Right lobe of liver (tissue), 6 donors: ENCODE data around the gene DIDO1. TPM values are rescaled to one million over a fixed set of nuclear protein-coding genes. Genes with fewer than 3 reads are reported as not detected.
A peak's percentile ranks its signal among the peaks of the same experiment; 100 is the strongest.

ENCODE experiments used
- ATAC-seq, 4 donors: fragments of 200-7000 bp; cut with Tn5 transposase; one replicate each; pipeline ENCODE4 v1.9.1; 2020; ENCODE audit warnings: mild to moderate bottlenecking in 4 of 4, moderate library complexity in 4 of 4
- DNase-seq, 3 donors: peaks; one replicate each; pipeline ENCODE4 v3.0.0-alpha.2; 2020
- H3K27ac ChIP-seq, 3 donors: fragments of 200-600 bp; one replicate each; pipeline ENCODE4 v1.8.0; 2022
- H3K27me3 ChIP-seq, 2 donors: fragments of 200-600 bp; one replicate each; pipeline ENCODE4 v1.8.0; 2022
- H3K36me3 ChIP-seq, 4 donors: fragments of 200-600 bp; sonication (generic) in 1 of 4; one replicate each; pipeline versions ENCODE4 v1.5.1 to v1.8.0; 2017 to 2022; ENCODE audit warnings: control low read depth in 1 of 4
- H3K4me1 ChIP-seq, 4 donors: fragments of 200-600 bp; sonication (generic) in 1 of 4; one replicate each; pipeline versions ENCODE4 v1.5.1 to v1.8.0; 2017 to 2022; ENCODE audit warnings: control low read depth in 1 of 4
- H3K4me3 ChIP-seq, 3 donors: fragments of 200-600 bp; one replicate each; pipeline ENCODE4 v1.8.0; 2022
- H3K9me3 ChIP-seq, 4 donors: fragments of 200-600 bp; sonication (generic) in 1 of 4; one replicate each; pipeline versions ENCODE4 v1.5.1 to v1.8.0; 2017 to 2022; ENCODE audit warnings: control low read depth in 1 of 4
- CTCF ChIP-seq, 4 donors: fragments of 200-600 bp in 3 of 4; fragments of 450-650 bp in 1 of 4; IDR thresholded peaks; one replicate each; pipeline versions ENCODE4 v1.5.1 to v1.8.0; 2016 to 2022; ENCODE audit warnings: antibody characterized with exemption in 4 of 4, mild to moderate bottlenecking in 2 of 4
- POLR2A ChIP-seq: fragments of 450-650 bp; IDR thresholded peaks from one replicate; pipeline ENCODE4 v1.6.1; 2017; ENCODE audit warnings: antibody characterized with exemption, mild to moderate bottlenecking
- WGBS: methylation state at CpG from one replicate; pipeline ENCODE4 v1.1.6; 2018; ENCODE audit warnings: low coverage, low lambda C conversion rate; ENCODE audit not compliant: insufficient coverage; ENCODE audit errors: missing lambda C conversion rate; 5-methylcytosine and 5-hydroxymethylcytosine counted together
- intact Hi-C, 2 donors: fragments of 100-400 bp; cut with DNase I; formaldehyde crosslinking; loops; one replicate each; pipeline versions ENCODE4 v1.11.2 to v1.14.1; 2022
- total RNA-seq, 6 experiments: library from RNA; depleted of rRNA in 2 of 6; stranded (reverse); fragments of >200 nt in 2 of 6; fragmentation: NEBNext Ultra II Directional in 3 of 6; extraction: Animal tissue kit (Norgen Biotek cat#: 25700) in 3 of 6; gene quantifications; one replicate each; pipeline versions ENCODE4 v1.1.0 to v1.2.4, GENCODE V29; 2016 to 2023
- donor health status: DM: no; HTN: yes; CAD: no.
- donor health status: DM: no; HTN: no; CAD: no.
- donor health status: DM: no; HTN: no; CAD: no.
- donor health status: DM: no; HTN: yes; CAD: no.
- donor health status: DM: no; HTN: yes; CAD: no.

DIDO1 gene
- total RNA-seq, 6 experiments from 2014 or later = 18.3 to 28.1 (median 21.1) TPM

GRCh38 chr20:62931464-62931863 is 5.2 kb upstream of the DIDO1 start:
- Histone ChIP-seq H3K36me3 (no peaks in the 10 kb centered on the region), H3K27ac (no peak overlapping the region), H3K27me3 (no peaks in the 10 kb centered on the region), H3K4me3 (no peak overlapping the region), H3K9me3 (no peaks in the 10 kb centered on the region), H3K4me1 (peaks cover 0 to 37% (median 16%) of the 10 kb centered on the region in 4 donors)
- TF ChIP-seq CTCF (IDR thresholded peaks at IDR 0.05) (no peak), POLR2A (no peak)
- ATAC-seq = no peak
- no peak for DNase-seq
- WGBS = 62% methylated on average over 9 of the region's 9 CpGs
- intact Hi-C loops = no loop called here

GRCh38 chr20:62929051-62929538 is 2.8 kb upstream of the DIDO1 start:
- Histone ChIP-seq H3K4me3 (peak overlapping the region; percentile 39 to 60 (median 41)), H3K4me1 (peaks cover 0 to 40% (median 13%) of the 10 kb centered on the region in 4 donors), H3K9me3 (no peaks in the 10 kb centered on the region), H3K36me3 (no peaks in the 10 kb centered on the region), H3K27ac (peak overlapping the region; percentile 39 to 79 (median 74)), H3K27me3 (no peaks in the 10 kb centered on the region)
- TF ChIP-seq POLR2A (peak; percentile 56), CTCF (IDR thresholded peaks at IDR 0.05) (no peak)
- DNase-seq = peak; percentile 86 to 94 (median 92)
- WGBS = 0% methylated on average over 17 of the region's 44 CpGs
- intact Hi-C loops = no loop called here
- peak; percentile 68 to 84 (median 74) for ATAC-seq

- no peaks in the 10 kb centered on the region for H3K9me3 ChIP-seq
- peak overlapping the region; percentile 39 to 60 (median 41) for H3K4me3 ChIP-seq
- 14% methylated on average over 11 of the region's 14 CpGs for WGBS
- no peak for DNase-seq
- TF ChIP-seq POLR2A (no peak), CTCF (IDR thresholded peaks at IDR 0.05) (no peak)
- no peaks in the 10 kb centered on the region for H3K27me3 ChIP-seq
- no peak for ATAC-seq
- H3K27ac ChIP-seq = peak overlapping the region; percentile 39 to 79 (median 74)
- H3K4me1 ChIP-seq = peaks cover 0 to 46% (median 14%) of the 10 kb centered on the region in 4 donors
- intact Hi-C loops = no loop called here
- no peaks in the 10 kb centered on the region for H3K36me3 ChIP-seq
These were observed 2.1 kb upstream of the DIDO1 start for GRCh38 chr20:62928246-62928939.

- no peak for DNase-seq
- H3K36me3 ChIP-seq = no peaks in the 10 kb centered on the region
These were observed 912 bp upstream of the DIDO1 start for GRCh38 chr20:62927128-62927705.

More at GRCh38 chr20:62927128-62927705, 912 bp upstream of the DIDO1 start:
- Histone ChIP-seq H3K27ac (peak overlapping the region in 2 of 3 donors; percentile 97 to 98), H3K4me3 (peak overlapping the region in 2 of 3 donors; percentile 86 to 93), H3K4me1 (peaks cover 0 to 58% (median 23%) of the 10 kb centered on the region in 4 donors), H3K9me3 (no peaks in the 10 kb centered on the region), H3K27me3 (no peaks in the 10 kb centered on the region)
- 79% methylated on average over 2 of the region's 12 CpGs for WGBS
- no peak for TF ChIP-seq CTCF (IDR thresholded peaks at IDR 0.05)
- no peak for TF ChIP-seq POLR2A
- no peak for ATAC-seq
- intact Hi-C loops = no loop called here
